H1 (cell line): ENCODE measurements around the gene CLEC7A. TPM values are rescaled to one million over a fixed set of nuclear protein-coding genes. Genes with fewer than 3 reads are reported as not detected.

Experiments
- CTCF ChIA-PET: fragments of 300-600 bp; sonication (Branson Sonifier 250); formaldehyde crosslinking; loops from one replicate; lab custom pipeline; 2021; ENCODE audit not compliant: partially characterized antibody; lab: Charles Lee
- POLR2A ChIA-PET: fragments of 300-600 bp; sonication (Branson Sonifier 250); formaldehyde crosslinking; loops from one replicate; lab custom pipeline; 2021; ENCODE audit warnings: inconsistent platforms; ENCODE audit not compliant: partially characterized antibody; lab: Charles Lee
- DNase-seq, 2 experiments: peaks; one replicate each; pipeline versions ENCODE4 v3.0.0 to v3.0.0-alpha.2; 2010 to 2022; ENCODE audit warnings: low spot score in 2 of 2, low read depth in 1 of 2, mixed read lengths in 1 of 2
- FAIRE-seq: peaks from 2 replicates; lab custom pipeline; 2011; peaks lifted over from hg19 to GRCh38; lab: Jason Lieb, UNC
- H2AFZ ChIP-seq: 2 replicates; pipeline ENCODE4 v1.8.1; 2012; ENCODE audit warnings: low read length, inconsistent platforms
- H2AK5ac ChIP-seq: 2 replicates; pipeline ENCODE4 v1.6.1; 2013; ENCODE audit warnings: low read depth, low read length
- H2BK120ac ChIP-seq: replicated peaks from 2 replicates; pipeline ENCODE3; 2013; ENCODE audit warnings: low read depth, low read length, inconsistent platforms
- H2BK12ac ChIP-seq: 2 replicates; pipeline ENCODE4 v1.6.1; 2013; ENCODE audit warnings: low read depth, low read length
- H2BK15ac ChIP-seq: 2 replicates; pipeline ENCODE4 v1.6.1; 2013; ENCODE audit warnings: low read length
- H2BK20ac ChIP-seq: 2 replicates; pipeline ENCODE4 v1.6.1; 2013; ENCODE audit warnings: low read length
- H2BK5ac ChIP-seq: 2 replicates; pipeline ENCODE4 v1.6.1; 2013; ENCODE audit warnings: low read depth, low read length
- H3K14ac ChIP-seq: 2 replicates; pipeline ENCODE4 v1.6.1; 2013; ENCODE audit warnings: inconsistent platforms; ENCODE audit not compliant: insufficient read length
- H3K18ac ChIP-seq: 2 replicates; pipeline ENCODE4 v1.6.1; 2013; ENCODE audit warnings: low read length; ENCODE audit errors: extremely low read depth
- H3K23ac ChIP-seq: 2 replicates; pipeline ENCODE4 v1.6.1; 2013; ENCODE audit warnings: inconsistent platforms; ENCODE audit not compliant: insufficient read length
- H3K23me2 ChIP-seq: 2 replicates; pipeline ENCODE4 v1.6.1; 2013; ENCODE audit warnings: low read depth, low read length
- H3K27ac ChIP-seq: 2 replicates; pipeline ENCODE4 v1.6.1; 2011; ENCODE audit warnings: low read depth, low read length, inconsistent platforms
- H3K27me3 ChIP-seq, 4 experiments: replicated peaks in 1 of 4; 1 replicate in 1 of 4; 2 replicates in 3 of 4; pipeline versions ENCODE4 v1.6.1 to v1.8.1; 2011 to 2013; ENCODE audit warnings: low read length in 3 of 4, mild to moderate bottlenecking in 3 of 4, inconsistent platforms in 2 of 4, mixed read lengths in 2 of 4, moderate library complexity in 1 of 4; ENCODE audit not compliant: control insufficient read depth in 3 of 4, insufficient read depth in 3 of 4; ENCODE audit errors: extremely low read depth in 1 of 4
- H3K36me3 ChIP-seq, 4 experiments: 2 replicates each; pipeline versions ENCODE4 v1.6.1 to v1.8.1; 2011 to 2013; ENCODE audit warnings: mild to moderate bottlenecking in 4 of 4, low read length in 3 of 4, moderate library complexity in 2 of 4, control low read depth in 1 of 4, inconsistent platforms in 1 of 4; ENCODE audit not compliant: insufficient read depth in 4 of 4, control insufficient read depth in 2 of 4
- H3K4ac ChIP-seq: replicated peaks from 2 replicates; pipeline ENCODE3; 2013; ENCODE audit warnings: low read length, low read depth, mixed read lengths, inconsistent platforms; ENCODE audit not compliant: insufficient read length
- H3K4me1 ChIP-seq, 4 experiments: replicated peaks in 1 of 4; 1 replicate in 1 of 4; 2 replicates in 3 of 4; pipeline versions ENCODE4 v1.6.1 to v1.8.1; 2011 to 2013; ENCODE audit warnings: low read length in 3 of 4, inconsistent platforms in 2 of 4, mixed read lengths in 1 of 4; ENCODE audit not compliant: insufficient read depth in 4 of 4, control insufficient read depth in 3 of 4
- H3K4me2 ChIP-seq, 2 experiments: 2 replicates each; pipeline versions ENCODE4 v1.6.1 to v1.8.1; 2011 to 2013; ENCODE audit warnings: low read depth in 2 of 2, low read length in 2 of 2, control low read depth in 1 of 2, inconsistent platforms in 1 of 2, mild to moderate bottlenecking in 1 of 2; ENCODE audit not compliant: insufficient read depth in 1 of 2
- H3K4me3 ChIP-seq, 4 experiments: fragments of 200-600, 300-600 bp in 1 of 4; sonication (generic), shearing (Covaris generic), sonication (Bioruptor Twin) in 1 of 4; 2 replicates each; pipeline versions ENCODE4 v1.5.1 to v1.8.1; 2011 to 2016; ENCODE audit warnings: low read length in 4 of 4, low read depth in 3 of 4, control low read depth in 2 of 4, inconsistent platforms in 2 of 4, mild to moderate bottlenecking in 2 of 4, mixed read lengths in 1 of 4, moderate library complexity in 1 of 4; ENCODE audit not compliant: insufficient read depth in 2 of 4; ENCODE audit errors: extremely low read depth in 1 of 4
- H3K56ac ChIP-seq: replicated peaks from 2 replicates; pipeline ENCODE3; 2013; ENCODE audit warnings: low read depth, mild to moderate bottlenecking, mixed read lengths, low read length, inconsistent platforms; ENCODE audit not compliant: insufficient read length
- H3K79me1 ChIP-seq: 2 replicates; pipeline ENCODE4 v1.6.1; 2013; ENCODE audit warnings: low read depth, low read length, control low read depth
- H3K79me2 ChIP-seq, 2 experiments: 2 replicates each; pipeline versions ENCODE4 v1.6.1 to v1.8.1; 2012 to 2013; ENCODE audit warnings: low read length in 2 of 2, mild to moderate bottlenecking in 2 of 2, inconsistent platforms in 1 of 2; ENCODE audit not compliant: insufficient read depth in 2 of 2, control insufficient read depth in 1 of 2
- H3K9ac ChIP-seq, 4 experiments: replicated peaks in 1 of 4; 1 replicate in 1 of 4; 2 replicates in 3 of 4; pipeline versions ENCODE4 v1.6.1 to v1.8.1; 2011 to 2013; ENCODE audit warnings: low read depth in 3 of 4, low read length in 3 of 4, control low read depth in 2 of 4, mild to moderate bottlenecking in 2 of 4, moderate library complexity in 2 of 4, inconsistent platforms in 1 of 4; ENCODE audit errors: extremely low read depth in 1 of 4
- H3K9me3 ChIP-seq, 2 experiments: 2 replicates each; pipeline versions ENCODE4 v1.6.1 to v1.8.1; 2012 to 2013; ENCODE audit warnings: mild to moderate bottlenecking in 2 of 2, moderate library complexity in 2 of 2, control low read depth in 1 of 2, inconsistent platforms in 1 of 2, low read depth in 1 of 2, low read length in 1 of 2, mixed read lengths in 1 of 2; ENCODE audit not compliant: insufficient read depth in 2 of 2
- H4K20me1 ChIP-seq, 2 experiments: replicated peaks in 1 of 2; 2 replicates each; pipeline versions ENCODE3 to v1.8.1; 2011 to 2013; ENCODE audit warnings: inconsistent platforms in 2 of 2, low read length in 2 of 2, mild to moderate bottlenecking in 1 of 2; ENCODE audit not compliant: insufficient read depth in 2 of 2, control insufficient read depth in 1 of 2
- H4K5ac ChIP-seq: 2 replicates; pipeline ENCODE4 v1.6.1; 2013; ENCODE audit warnings: low read length, low read depth, mixed read lengths, inconsistent platforms; ENCODE audit not compliant: insufficient read length
- H4K8ac ChIP-seq: 2 replicates; pipeline ENCODE4 v1.8.0; 2013; ENCODE audit warnings: mild to moderate bottlenecking, moderate library complexity, low read length, inconsistent platforms; ENCODE audit not compliant: insufficient read depth; ENCODE audit errors: extremely low read depth
- H4K91ac ChIP-seq: replicated peaks from 2 replicates; pipeline ENCODE3; 2013; ENCODE audit warnings: low read length, mixed read lengths, inconsistent platforms; ENCODE audit not compliant: insufficient read length
- CEBPB ChIP-seq: IDR thresholded peaks from 2 replicates; pipeline ENCODE4 v1.6.1; 2012; ENCODE audit warnings: low read depth, low read length
- CHD2 ChIP-seq: IDR thresholded peaks from 2 replicates; pipeline ENCODE4 v1.6.1; 2012; ENCODE audit warnings: low read length, improper control_type of control experiment
- CTCF ChIP-seq, 3 experiments: IDR thresholded peaks; 1 replicate in 2 of 3; 2 replicates in 1 of 3; pipeline versions ENCODE4 v1.5.1 to v1.6.1; 2011; ENCODE audit warnings: low read length in 3 of 3, mild to moderate bottlenecking in 3 of 3, inconsistent platforms in 2 of 3, low read depth in 1 of 3, moderate library complexity in 1 of 3; ENCODE audit not compliant: insufficient read depth in 1 of 3; ENCODE audit errors: control extremely low read depth in 1 of 3
- RBBP5 ChIP-seq: IDR thresholded peaks from 2 replicates; pipeline ENCODE4 v1.7.1; 2012; ENCODE audit warnings: low read depth, mild to moderate bottlenecking, inconsistent platforms, low read length, moderate library complexity, borderline replicate concordance
- SIRT6 ChIP-seq: IDR thresholded peaks from one replicate; pipeline ENCODE4 v1.7.1; 2012; ENCODE audit warnings: low read length, inconsistent platforms
- SP1 ChIP-seq: IDR thresholded peaks from 2 replicates; pipeline ENCODE4 v1.6.1; 2011; ENCODE audit warnings: low read depth, low read length
- TAF7 ChIP-seq: optimal IDR thresholded peaks from 2 replicates; pipeline ENCODE3; 2011; ENCODE audit warnings: low read depth, mild to moderate bottlenecking, inconsistent platforms, low read length, moderate library complexity, borderline replicate concordance
- WGBS, 2 experiments: shearing (Covaris generic) in 1 of 2; methylation state at CpG; one replicate each; pipeline versions ENCODE4 v1.1.6 to v1.1.7; 2013 to 2015; ENCODE audit warnings: low lambda C conversion rate in 2 of 2, mixed read lengths in 2 of 2, inconsistent platforms in 1 of 2, low coverage in 1 of 2, missing lambda C conversion rate in 1 of 2; ENCODE audit not compliant: insufficient replicate concordance in 2 of 2, insufficient coverage in 1 of 2, insufficient read length in 1 of 2; ENCODE audit errors: extremely low coverage in 1 of 2, missing lambda C conversion rate in 1 of 2; 5-methylcytosine and 5-hydroxymethylcytosine counted together
- polyA plus RNA-seq, 7 experiments: library from polyadenylated mRNA; depleted of rRNA in 3 of 7; stranded (reverse) in 5 of 7; unstranded in 2 of 7; fragments of >200 nt in 5 of 7; fragments of 200-250 nt in 2 of 7; gene quantifications; 1 replicate in 5 of 7; 2 replicates in 1 of 7; 4 replicates in 1 of 7; pipeline versions ENCODE4 v1.2.1 to v1.2.3, GENCODE V29; 2011 to 2013; ENCODE audit warnings: missing spikeins in 2 of 7, mixed read lengths in 2 of 7
- total RNA-seq: library from RNA; stranded (reverse); fragmentation: NEBNext Ultra II Directional; extraction: Animal tissue kit (Norgen Biotek cat#: 25700); gene quantifications from 2 replicates; pipeline ENCODE4 v1.2.1, GENCODE V29; 2021

The CLEC7A gene
- total and polyA plus RNA-seq, 2 of the 8 experiments (the other 6 are each of a cell fraction or from before 2014, with no cell fraction given): 0.09 to 0.15 TPM

- 91% methylated on average over 7 of the region's 7 CpGs; no CpG with 5 or more reads in 1 of the 2 experiments for WGBS, 2 experiments
- no peaks in the 10 kb centered on the region for H3K79me2 ChIP-seq
- no peak overlapping the region for H3K14ac ChIP-seq
- no peaks in the 10 kb centered on the region for H3K23me2 ChIP-seq
- CTCF ChIA-PET: interaction anchor here (0.7 to 1.8 kb wide), 3 partner anchors 33 to 82 kb away, joined by 3 to 4 read pairs (median 3); no protein-coding TSS in a partner anchor
- no peak overlapping the region for H2AFZ ChIP-seq
- H2BK12ac ChIP-seq: no peak overlapping the region
- no peak overlapping the region for H3K18ac ChIP-seq
- no peak overlapping the region for H3K4me2 ChIP-seq
- H2BK15ac ChIP-seq: no peak overlapping the region
- POLR2A ChIA-PET: no interaction called here
- no peak overlapping the region for H4K91ac ChIP-seq
- H3K56ac ChIP-seq: no peak overlapping the region
- no peak overlapping the region for H3K27ac ChIP-seq
- no peaks in the 10 kb centered on the region; a peak in 1 of 8 replicates for H3K36me3 ChIP-seq
- no peak overlapping the region for H4K5ac ChIP-seq
- H3K79me1 ChIP-seq: no peaks in the 10 kb centered on the region
- no peak overlapping the region for H2BK20ac ChIP-seq
- no peaks in the 10 kb centered on the region for H3K4me1 ChIP-seq
- H3K23ac ChIP-seq: no peak overlapping the region
- peaks cover 0 to 4% of the 10 kb centered on the region in 2 experiments; a peak in 1 of 4 replicates for H3K9me3 ChIP-seq
- no peak for DNase-seq
- FAIRE-seq: no peak
- H4K8ac ChIP-seq: no peak overlapping the region
- H3K9ac ChIP-seq: no peak overlapping the region
- H3K27me3 ChIP-seq: no peaks in the 10 kb centered on the region
- H4K20me1 ChIP-seq: no peaks in the 10 kb centered on the region
- no peak overlapping the region for H3K4ac ChIP-seq
- no peak overlapping the region for H2AK5ac ChIP-seq
- no peak overlapping the region for H2BK5ac ChIP-seq
- H3K4me3 ChIP-seq: no peak overlapping the region
- no peak overlapping the region for H2BK120ac ChIP-seq
- TF ChIP-seq CHD2: no peak
- TF ChIP-seq SIRT6: no peak
- no peak for TF ChIP-seq CTCF (IDR thresholded peaks at IDR 0.05; ENCODE audit: control extremely low read depth in 1 of 3, insufficient read depth in 1 of 3, low read depth in 1 of 3, low read length in 3 of 3)
- no peak for TF ChIP-seq RBBP5
- TF ChIP-seq TAF7: no peak
- TF ChIP-seq SP1: no peak
- no peak for TF ChIP-seq CEBPB
These were observed 14.1 kb downstream of the CLEC7A start for GRCh38 chr12:10115890-10116289.
